ENCODE data around the gene CMYA5.

DNA sequence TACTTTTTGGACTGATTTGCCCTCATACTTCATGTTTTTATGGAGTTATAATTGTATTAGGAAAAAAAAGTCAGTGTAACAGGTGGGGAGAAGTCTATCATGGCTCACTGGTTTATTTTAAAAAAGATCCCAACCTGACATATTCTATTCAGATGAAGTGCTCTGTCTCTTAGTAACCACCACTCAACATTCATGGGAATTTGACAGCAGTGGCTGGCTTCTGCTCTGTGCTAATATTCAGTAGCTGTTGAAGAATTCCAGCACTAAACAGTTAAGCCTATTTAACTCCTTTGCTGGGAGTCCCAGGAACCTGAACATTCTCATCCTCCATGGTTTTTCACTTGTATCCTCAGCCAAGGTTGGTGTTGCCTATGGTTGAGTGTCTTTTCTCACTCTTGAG lies 23.1 kb downstream of the CMYA5 start:
- TF ChIP-seq POLR2A (IDR thresholded peaks at IDR 0.05), result no peak
- TF ChIP-seq, protein P1, sequence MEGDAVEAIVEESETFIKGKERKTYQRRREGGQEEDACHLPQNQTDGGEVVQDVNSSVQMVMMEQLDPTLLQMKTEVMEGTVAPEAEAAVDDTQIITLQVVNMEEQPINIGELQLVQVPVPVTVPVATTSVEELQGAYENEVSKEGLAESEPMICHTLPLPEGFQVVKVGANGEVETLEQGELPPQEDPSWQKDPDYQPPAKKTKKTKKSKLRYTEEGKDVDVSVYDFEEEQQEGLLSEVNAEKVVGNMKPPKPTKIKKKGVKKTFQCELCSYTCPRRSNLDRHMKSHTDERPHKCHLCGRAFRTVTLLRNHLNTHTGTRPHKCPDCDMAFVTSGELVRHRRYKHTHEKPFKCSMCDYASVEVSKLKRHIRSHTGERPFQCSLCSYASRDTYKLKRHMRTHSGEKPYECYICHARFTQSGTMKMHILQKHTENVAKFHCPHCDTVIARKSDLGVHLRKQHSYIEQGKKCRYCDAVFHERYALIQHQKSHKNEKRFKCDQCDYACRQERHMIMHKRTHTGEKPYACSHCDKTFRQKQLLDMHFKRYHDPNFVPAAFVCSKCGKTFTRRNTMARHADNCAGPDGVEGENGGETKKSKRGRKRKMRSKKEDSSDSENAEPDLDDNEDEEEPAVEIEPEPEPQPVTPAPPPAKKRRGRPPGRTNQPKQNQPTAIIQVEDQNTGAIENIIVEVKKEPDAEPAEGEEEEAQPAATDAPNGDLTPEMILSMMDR (IDR thresholded peaks at IDR 0.05 in 4 of 5, conservative IDR thresholded peaks at IDR 0.05 in 1 of 5), result no peak
